IMR-90 (cell line): ENCODE measurements around the gene CALR3. TPM values are rescaled to one million over a fixed set of nuclear protein-coding genes. Genes with fewer than 3 reads are reported as not detected.

ENCODE experiments used
- ATAC-seq: fragments of 200-7000 bp; cut with Tn5 transposase; 2 replicates; pipeline ENCODE4 v1.9.1; 2020; ENCODE audit warnings: low read depth, mild to moderate bottlenecking, moderate library complexity
- BruUV-seq: library from RNA; stranded (reverse); fragments of 400-500 nt; replicated peaks from 2 replicates; lab custom pipeline; 2021; lab: Mats Ljungman, UMichigan
- CTCF ChIA-PET: fragments of 300-600 bp; formaldehyde crosslinking; extraction: SDS; loops from one replicate; lab custom pipeline; 2021; ENCODE audit warnings: antibody characterized with exemption; lab: Yijun Ruan, JAX
- POLR2A ChIA-PET: fragments of 300-600 bp; sonication (Branson Sonifier 250); formaldehyde crosslinking; loops from one replicate; lab custom pipeline; 2022; ENCODE audit warnings: antibody characterized with exemption; ENCODE audit not compliant: unreplicated experiment; lab: Charles Lee
- DNase-seq: peaks from one replicate; pipeline ENCODE4 v3.0.0; 2013
- H2AFZ ChIP-seq: replicated peaks from 2 replicates; pipeline ENCODE3; 2013; ENCODE audit warnings: low read length, mild to moderate bottlenecking; ENCODE audit not compliant: poor library complexity
- H2AK5ac ChIP-seq: 2 replicates; pipeline ENCODE4 v1.6.1; 2013; ENCODE audit warnings: low read depth, low read length, inconsistent platforms
- H2AK9ac ChIP-seq: replicated peaks from 2 replicates; pipeline ENCODE3; 2013; ENCODE audit warnings: mild to moderate bottlenecking, low read depth, low read length, moderate library complexity; ENCODE audit not compliant: poor library complexity
- H2BK120ac ChIP-seq: 2 replicates; pipeline ENCODE4 v1.6.1; 2013; ENCODE audit warnings: low read depth, low read length, inconsistent platforms
- H2BK15ac ChIP-seq: 3 replicates; pipeline ENCODE4 v1.6.1; 2013; ENCODE audit warnings: low read depth, low read length, inconsistent platforms
- H2BK20ac ChIP-seq: 2 replicates; pipeline ENCODE4 v1.6.1; 2013; ENCODE audit warnings: low read depth, mild to moderate bottlenecking, inconsistent platforms, low read length, moderate library complexity
- H2BK5ac ChIP-seq: 2 replicates; pipeline ENCODE4 v1.6.1; 2013; ENCODE audit warnings: mild to moderate bottlenecking, low read depth, low read length, inconsistent platforms; ENCODE audit not compliant: poor library complexity, severe bottlenecking
- H3K14ac ChIP-seq: replicated peaks from 2 replicates; pipeline ENCODE4 v1.6.1; 2013; ENCODE audit warnings: low read depth, low read length, inconsistent platforms
- H3K18ac ChIP-seq: 2 replicates; pipeline ENCODE4 v1.6.1; 2013; ENCODE audit warnings: low read depth, low read length, control low read depth
- H3K23ac ChIP-seq: 2 replicates; pipeline ENCODE4 v1.6.1; 2013; ENCODE audit warnings: low read depth, low read length, inconsistent platforms
- H3K27ac ChIP-seq: 2 replicates; pipeline ENCODE4 v1.5.1; 2013; ENCODE audit warnings: mild to moderate bottlenecking, control low read depth, low read length; ENCODE audit not compliant: insufficient read depth
- H3K27me3 ChIP-seq: 2 replicates; pipeline ENCODE4 v1.6.1; 2013; ENCODE audit warnings: low read length; ENCODE audit not compliant: control insufficient read depth, insufficient read depth
- H3K36me3 ChIP-seq: 2 replicates; pipeline ENCODE4 v1.6.1; 2013; ENCODE audit warnings: low read length, mixed read lengths; ENCODE audit not compliant: control insufficient read depth, insufficient read depth
- H3K4ac ChIP-seq: 2 replicates; pipeline ENCODE4 v1.6.1; 2013; ENCODE audit warnings: low read depth, low read length, inconsistent platforms
- H3K4me1 ChIP-seq: 2 replicates; pipeline ENCODE4 v1.6.1; 2013; ENCODE audit warnings: low read length, mixed read lengths; ENCODE audit not compliant: control insufficient read depth, insufficient read depth
- H3K4me2 ChIP-seq: 2 replicates; pipeline ENCODE4 v1.6.1; 2013; ENCODE audit warnings: low read depth, mild to moderate bottlenecking, control low read depth, low read length, moderate library complexity
- H3K4me3 ChIP-seq: 2 replicates; pipeline ENCODE4 v1.5.1; 2013; ENCODE audit warnings: low read depth, mild to moderate bottlenecking, control low read depth, low read length, moderate library complexity; ENCODE audit not compliant: insufficient read depth
- H3K56ac ChIP-seq: 2 replicates; pipeline ENCODE4 v1.6.1; 2013; ENCODE audit warnings: low read length, inconsistent platforms; ENCODE audit not compliant: insufficient read depth; ENCODE audit errors: extremely low read depth
- H3K79me1 ChIP-seq, 2 experiments: 2 replicates each; pipeline ENCODE4 v1.6.1; 2013; ENCODE audit warnings: low read length in 2 of 2, inconsistent platforms in 1 of 2, low read depth in 1 of 2
- H3K9ac ChIP-seq: 2 replicates; pipeline ENCODE4 v1.6.1; 2013; ENCODE audit warnings: low read depth, low read length, control low read depth
- H3K9me1 ChIP-seq: 2 replicates; pipeline ENCODE4 v1.6.1; 2013; ENCODE audit warnings: low read length, inconsistent platforms; ENCODE audit not compliant: insufficient read depth
- H3K9me3 ChIP-seq: 2 replicates; pipeline ENCODE4 v1.6.1; 2013; ENCODE audit warnings: low read length; ENCODE audit not compliant: control insufficient read depth, insufficient read depth
- H4K20me1 ChIP-seq: 2 replicates; pipeline ENCODE4 v1.6.1; 2013; ENCODE audit warnings: low read length, inconsistent platforms; ENCODE audit not compliant: insufficient read depth
- H4K5ac ChIP-seq: 2 replicates; pipeline ENCODE4 v1.6.1; 2013; ENCODE audit warnings: mild to moderate bottlenecking, low read depth, low read length, control low read depth
- H4K8ac ChIP-seq, 2 experiments: 2 replicates each; pipeline ENCODE4 v1.6.1; 2013; ENCODE audit warnings: low read depth in 2 of 2, low read length in 2 of 2, control low read depth in 1 of 2, inconsistent platforms in 1 of 2
- H4K91ac ChIP-seq: 2 replicates; pipeline ENCODE4 v1.6.1; 2013; ENCODE audit warnings: low read depth, low read length, inconsistent platforms; ENCODE audit not compliant: insufficient read depth
- BHLHE40 ChIP-seq: fragments of 150-350 bp; IDR thresholded peaks from 2 replicates; pipeline ENCODE4 v1.6.1; 2016; ENCODE audit warnings: mild to moderate bottlenecking, low read depth, low read length
- CEBPB ChIP-seq: IDR thresholded peaks from 2 replicates; pipeline ENCODE4 v1.6.1; 2012; ENCODE audit warnings: low read depth, low read length, improper control_type of control experiment
- CHD1 ChIP-seq: IDR thresholded peaks from 2 replicates; pipeline ENCODE4 v1.6.1; 2012; ENCODE audit warnings: low read depth, low read length, improper control_type of control experiment
- FOS ChIP-seq: fragments of 150-350 bp; IDR thresholded peaks from 2 replicates; pipeline ENCODE4 v1.6.1; 2016; ENCODE audit warnings: low read depth, low read length
- MAFK ChIP-seq: IDR thresholded peaks from 2 replicates; pipeline ENCODE4 v1.6.1; 2012; ENCODE audit warnings: low read depth, low read length, improper control_type of control experiment
- MAZ ChIP-seq: IDR thresholded peaks from 2 replicates; pipeline ENCODE4 v1.6.1; 2012; ENCODE audit warnings: low read depth, mild to moderate bottlenecking, low read length, improper control_type of control experiment, moderate library complexity, borderline replicate concordance
- MXI1 ChIP-seq: IDR thresholded peaks from 2 replicates; pipeline ENCODE4 v1.6.1; 2012; ENCODE audit warnings: low read depth, mild to moderate bottlenecking, low read length, moderate library complexity, borderline replicate concordance
- NFE2L2 ChIP-seq: fragments of 150-350 bp; IDR thresholded peaks from 2 replicates; pipeline ENCODE4 v1.6.1; 2016; ENCODE audit warnings: low read depth, mild to moderate bottlenecking, low read length
- POLR2A ChIP-seq: IDR thresholded peaks from 2 replicates; pipeline ENCODE4 v1.6.1; 2012; ENCODE audit warnings: mild to moderate bottlenecking, low read depth, low read length
- RAD21 ChIP-seq: IDR thresholded peaks from 2 replicates; pipeline ENCODE4 v1.6.1; 2012; ENCODE audit warnings: low read length, improper control_type of control experiment
- RCOR1 ChIP-seq: IDR thresholded peaks from 2 replicates; pipeline ENCODE4 v1.6.1; 2012; ENCODE audit warnings: mild to moderate bottlenecking, low read length, improper control_type of control experiment; ENCODE audit not compliant: insufficient replicate concordance
- RFX5 ChIP-seq: IDR thresholded peaks from 2 replicates; pipeline ENCODE4 v1.8.0; 2012; ENCODE audit warnings: low read depth, mild to moderate bottlenecking, low read length, moderate library complexity
- SMC3 ChIP-seq: fragments of 150-350 bp; IDR thresholded peaks from 2 replicates; pipeline ENCODE4 v1.6.1; 2016; ENCODE audit warnings: low read depth, mild to moderate bottlenecking, antibody characterized with exemption, low read length, moderate library complexity
- WGBS, 2 experiments: methylation state at CpG; one replicate each; pipeline versions ENCODE4 v1.1.5 to v1.1.7; 2013; ENCODE audit warnings: missing lambda C conversion rate in 2 of 2; ENCODE audit not compliant: insufficient read length in 1 of 2; ENCODE audit errors: extremely low coverage in 2 of 2; 5-methylcytosine and 5-hydroxymethylcytosine counted together
- dilution Hi-C: fragments of 300-500 bp; cut with HindIII; formaldehyde crosslinking; loops from one replicate; pipeline ENCODE4 v1.14.3; 2018; ENCODE audit warnings: low sequenced_read_pairs; ENCODE audit not compliant: unreplicated experiment
- in situ Hi-C: fragments of 300-500 bp; cut with MboI; formaldehyde crosslinking; loops from 3 replicates; pipeline ENCODE4 v1.14.3; 2019; ENCODE audit warnings: low sequenced_read_pairs, inconsistent platforms, mixed read lengths
- intact Hi-C: fragments of 100-400 bp; cut with micrococcal nuclease; formaldehyde crosslinking; loops from 2 replicates; pipeline ENCODE4 v1.10.0; 2022
- polyA plus RNA-seq, 3 experiments: library from polyadenylated mRNA; depleted of rRNA; stranded (reverse); fragments of >200 nt; gene quantifications; 2 replicates each; pipeline ENCODE4 v1.2.3, GENCODE V29; 2012; ENCODE audit warnings: low replicate concordance in 1 of 3
- total RNA-seq: library from RNA; depleted of rRNA; stranded (reverse); fragments of >200 nt; gene quantifications from 2 replicates; pipeline ENCODE4 v1.2.3, GENCODE V29; 2012
- TF ChIP-seq, protein P1 (sequence below): conservative IDR thresholded peaks from 2 replicates; pipeline ENCODE4 v1.5.1; 2012; ENCODE audit warnings: mild to moderate bottlenecking, low read depth, low read length, improper control_type of control experiment
- TF ChIP-seq, protein P2 (sequence below): fragments of 150-350 bp; IDR thresholded peaks from 2 replicates; pipeline ENCODE4 v1.6.1; 2017; ENCODE audit warnings: mild to moderate bottlenecking, antibody characterized with exemption, low read length, low read depth
- TF ChIP-seq, protein P3 (sequence below): fragments of 150-350 bp; IDR thresholded peaks from 2 replicates; pipeline ENCODE4 v1.6.1; 2016; ENCODE audit warnings: low read depth, mild to moderate bottlenecking, low read length, moderate library complexity, borderline replicate concordance

Gene CALR3
- total and polyA plus RNA-seq, 2 of the 4 experiments (the other 2 are of a cell fraction): not detected

GRCh38 chr19:16459680-16460079 is 36.3 kb downstream of the CALR3 start:
- POLR2A ChIA-PET: no interaction called here
- Histone ChIP-seq H3K9me1 (peaks cover 50% of the 10 kb centered on the region), H3K4me3 (no peak overlapping the region), H3K79me1 (peaks cover 65 to 96% of the 10 kb centered on the region in 2 experiments), H3K9me3 (no peaks in the 10 kb centered on the region), H4K5ac (no peak overlapping the region), H2AK9ac (no peak overlapping the region), H3K4me1 (peaks cover 29% of the 10 kb centered on the region), H3K56ac (no peak overlapping the region), H2AK5ac (no peak overlapping the region), H3K9ac (no peak overlapping the region), H3K23ac (no peak overlapping the region), H3K4me2 (no peak overlapping the region), H3K27me3 (no peaks in the 10 kb centered on the region), H2BK15ac (no peak overlapping the region), H2BK20ac (no peak overlapping the region), H3K4ac (no peak overlapping the region), H2BK5ac (no peak overlapping the region), H3K36me3 (no peaks in the 10 kb centered on the region), H4K20me1 (peaks cover 90% of the 10 kb centered on the region), H3K14ac (no peak overlapping the region), H3K27ac (no peak overlapping the region), H2BK120ac (no peak overlapping the region), H4K8ac (no peak overlapping the region), H3K18ac (no peak overlapping the region), H4K91ac (no peak overlapping the region), H2AFZ (no peak overlapping the region)
- dilution Hi-C loops: no loop called here
- in situ Hi-C loops: no loop called here
- no CpG with 5 or more reads among the region's 3 CpGs for WGBS, 2 experiments
- ATAC-seq (no peak), DNase-seq (no peak)
- intact Hi-C loops: no loop called here
- BruUV-seq: no TSS peak
- TF ChIP-seq FOS: no peak
- TF ChIP-seq, protein P1, sequence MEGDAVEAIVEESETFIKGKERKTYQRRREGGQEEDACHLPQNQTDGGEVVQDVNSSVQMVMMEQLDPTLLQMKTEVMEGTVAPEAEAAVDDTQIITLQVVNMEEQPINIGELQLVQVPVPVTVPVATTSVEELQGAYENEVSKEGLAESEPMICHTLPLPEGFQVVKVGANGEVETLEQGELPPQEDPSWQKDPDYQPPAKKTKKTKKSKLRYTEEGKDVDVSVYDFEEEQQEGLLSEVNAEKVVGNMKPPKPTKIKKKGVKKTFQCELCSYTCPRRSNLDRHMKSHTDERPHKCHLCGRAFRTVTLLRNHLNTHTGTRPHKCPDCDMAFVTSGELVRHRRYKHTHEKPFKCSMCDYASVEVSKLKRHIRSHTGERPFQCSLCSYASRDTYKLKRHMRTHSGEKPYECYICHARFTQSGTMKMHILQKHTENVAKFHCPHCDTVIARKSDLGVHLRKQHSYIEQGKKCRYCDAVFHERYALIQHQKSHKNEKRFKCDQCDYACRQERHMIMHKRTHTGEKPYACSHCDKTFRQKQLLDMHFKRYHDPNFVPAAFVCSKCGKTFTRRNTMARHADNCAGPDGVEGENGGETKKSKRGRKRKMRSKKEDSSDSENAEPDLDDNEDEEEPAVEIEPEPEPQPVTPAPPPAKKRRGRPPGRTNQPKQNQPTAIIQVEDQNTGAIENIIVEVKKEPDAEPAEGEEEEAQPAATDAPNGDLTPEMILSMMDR: no peak
- no peak for TF ChIP-seq RCOR1
- no peak for TF ChIP-seq MAZ
- TF ChIP-seq CEBPB: no peak
- TF ChIP-seq RAD21: no peak
- TF ChIP-seq RFX5: no peak
- no peak for TF ChIP-seq SMC3
- no peak for TF ChIP-seq MXI1
- TF ChIP-seq MAFK: no peak
- TF ChIP-seq, protein P2, sequence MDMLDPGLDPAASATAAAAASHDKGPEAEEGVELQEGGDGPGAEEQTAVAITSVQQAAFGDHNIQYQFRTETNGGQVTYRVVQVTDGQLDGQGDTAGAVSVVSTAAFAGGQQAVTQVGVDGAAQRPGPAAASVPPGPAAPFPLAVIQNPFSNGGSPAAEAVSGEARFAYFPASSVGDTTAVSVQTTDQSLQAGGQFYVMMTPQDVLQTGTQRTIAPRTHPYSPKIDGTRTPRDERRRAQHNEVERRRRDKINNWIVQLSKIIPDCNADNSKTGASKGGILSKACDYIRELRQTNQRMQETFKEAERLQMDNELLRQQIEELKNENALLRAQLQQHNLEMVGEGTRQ: no peak
- no peak for TF ChIP-seq BHLHE40
- no peak for TF ChIP-seq CHD1
- TF ChIP-seq, protein P3, sequence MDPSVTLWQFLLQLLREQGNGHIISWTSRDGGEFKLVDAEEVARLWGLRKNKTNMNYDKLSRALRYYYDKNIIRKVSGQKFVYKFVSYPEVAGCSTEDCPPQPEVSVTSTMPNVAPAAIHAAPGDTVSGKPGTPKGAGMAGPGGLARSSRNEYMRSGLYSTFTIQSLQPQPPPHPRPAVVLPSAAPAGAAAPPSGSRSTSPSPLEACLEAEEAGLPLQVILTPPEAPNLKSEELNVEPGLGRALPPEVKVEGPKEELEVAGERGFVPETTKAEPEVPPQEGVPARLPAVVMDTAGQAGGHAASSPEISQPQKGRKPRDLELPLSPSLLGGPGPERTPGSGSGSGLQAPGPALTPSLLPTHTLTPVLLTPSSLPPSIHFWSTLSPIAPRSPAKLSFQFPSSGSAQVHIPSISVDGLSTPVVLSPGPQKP: no peak
- no peak for TF ChIP-seq POLR2A
- no peak for TF ChIP-seq NFE2L2
- CTCF ChIA-PET: no interaction called here
